Left cardiac atrium (tissue), 4 donors: ENCODE results near the gene ACAN. TPM values are rescaled to one million over a fixed set of nuclear protein-coding genes. Genes with fewer than 3 reads are reported as not detected.
A peak's percentile ranks its signal among the peaks of the same experiment; 100 is the strongest.

ENCODE experiments used
- ATAC-seq, 2 donors: fragments of 200-7000 bp; cut with Tn5 transposase; one replicate each; pipeline ENCODE4 v1.9.1; 2020; ENCODE audit warnings: mild to moderate bottlenecking in 2 of 2, moderate library complexity in 2 of 2
- DNase-seq: peaks from one replicate; pipeline ENCODE4 v3.0.0-alpha.2; 2020
- intact Hi-C, 2 donors: fragments of 100-400 bp; cut with DNase I; formaldehyde crosslinking; loops; one replicate each; pipeline versions ENCODE4 v1.14.1 to v1.15.1; 2022 to 2023
- total RNA-seq, 2 donors: library from RNA; stranded (reverse); fragmentation: NEBNext Ultra II Directional; extraction: Animal tissue kit (Norgen Biotek cat#: 25700); gene quantifications; one replicate each; pipeline ENCODE4 v1.2.1, GENCODE V29; 2021
- donor health status: DM: no; HTN: yes; CAD: no.
- donor health status: DM: no; HTN: yes; CAD: no; lungs with severe emphysema.
- donor health status: DM: yes; HTN: yes; CAD: no.
- donor health status: Dilated cardiomyopathy.

Gene ACAN
- total RNA-seq, 2 donors from 2014 or later: 0.09 to 0.52 TPM

DNA sequence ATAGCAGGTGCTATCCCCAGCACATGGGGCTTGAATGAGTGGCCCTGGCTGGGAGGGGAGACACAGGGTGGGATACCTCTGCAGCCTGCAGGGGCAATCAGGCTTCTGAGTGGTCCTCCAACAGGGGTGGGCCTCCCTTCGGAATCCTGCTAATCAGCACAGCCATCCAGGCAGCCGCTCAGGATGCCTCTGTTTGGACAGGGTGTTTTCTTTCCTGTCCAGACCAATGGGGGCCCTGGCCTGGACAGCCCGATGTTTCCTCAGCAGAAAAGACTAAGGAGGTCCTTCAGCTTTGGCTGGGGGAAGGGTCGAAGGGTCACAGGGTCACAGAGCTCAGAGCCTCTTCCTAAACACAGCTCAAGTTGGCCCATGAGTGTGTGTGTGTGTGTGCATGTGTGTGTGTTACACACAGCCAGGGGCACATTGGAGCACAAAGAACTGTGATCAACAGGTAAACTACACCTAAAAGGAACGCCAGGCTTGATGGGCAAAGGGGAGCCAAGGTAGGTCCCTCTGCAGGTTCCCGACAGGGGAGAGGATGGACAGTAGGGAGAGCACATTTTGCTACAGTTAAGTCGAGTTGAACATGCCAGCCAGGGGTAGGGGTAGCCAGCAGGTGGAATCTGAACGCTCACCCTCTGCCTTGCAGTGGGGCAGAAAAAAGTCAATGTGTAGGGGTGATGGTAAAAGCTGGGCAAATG lies 93.2 kb downstream of the ACAN start:
- DNase-seq: peak; percentile 54

GRCh38 chr15:88897142-88897455 lies 93.9 kb downstream of the ACAN start:
- ATAC-seq: no peak
- DNase-seq: no peak
- intact Hi-C loops: loop anchor here in 1 of 2 donors (10.0 kb wide), 1 partner anchor 272 kb away; the partner anchor contains the start of gene AEN

More for the DNA sequence above, 93.2 kb downstream of the ACAN start:
- intact Hi-C loops: loop anchor here in 1 of 2 donors (10.0 kb wide), 1 partner anchor 272 kb away; the partner anchor contains the start of gene AEN
- ATAC-seq: peak in 1 of 2 donors; percentile 2

GRCh38 chr15:88897456-88898194 lies 94.4 kb downstream of the ACAN start:
- DNase-seq (peak; percentile 85), ATAC-seq (peak; percentile 86 to 91)
- intact Hi-C loops: loop anchor here in 1 of 2 donors (10.0 kb wide), 1 partner anchor 273 kb away; the partner anchor contains the start of gene AEN

GRCh38 chr15:88898736-88899135 lies 95.5 kb downstream of the ACAN start:
- no peak for ATAC-seq
- DNase-seq: no peak
- intact Hi-C loops: loop anchor here in 1 of 2 donors (10.0 kb wide), 1 partner anchor 274 kb away; the partner anchor contains the start of gene AEN

DNA sequence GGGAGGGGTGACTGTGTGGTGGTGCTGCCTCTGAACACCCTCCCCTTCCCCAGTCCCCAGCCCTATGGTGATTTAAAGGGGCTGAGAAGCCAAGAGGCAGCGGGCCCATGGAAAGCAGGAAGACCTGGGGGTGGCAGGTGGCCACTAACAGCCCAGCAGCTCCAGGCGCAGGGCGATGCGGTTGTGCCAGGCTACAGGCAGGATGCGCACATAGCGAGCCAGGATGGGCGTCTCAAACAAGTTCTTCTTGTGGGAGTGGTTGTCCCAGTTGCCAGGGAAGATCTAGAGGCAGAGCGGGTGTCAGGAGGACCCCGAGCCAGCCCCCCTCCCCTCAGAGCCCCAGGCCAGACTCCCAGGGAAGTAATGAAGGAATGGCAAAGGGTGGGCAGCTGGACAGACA lies 96.0 kb downstream of the ACAN start:
- intact Hi-C loops: loop anchor here in 1 of 2 donors (10.0 kb wide), 1 partner anchor 274 kb away; the partner anchor contains the start of gene AEN
- DNase-seq (no peak), ATAC-seq (no peak)

- DNase-seq (no peak), ATAC-seq (peak in 1 of 2 donors; percentile 21)
Measured at GRCh38 chr15:88900309-88900981, 97.2 kb downstream of the ACAN start.

DNA sequence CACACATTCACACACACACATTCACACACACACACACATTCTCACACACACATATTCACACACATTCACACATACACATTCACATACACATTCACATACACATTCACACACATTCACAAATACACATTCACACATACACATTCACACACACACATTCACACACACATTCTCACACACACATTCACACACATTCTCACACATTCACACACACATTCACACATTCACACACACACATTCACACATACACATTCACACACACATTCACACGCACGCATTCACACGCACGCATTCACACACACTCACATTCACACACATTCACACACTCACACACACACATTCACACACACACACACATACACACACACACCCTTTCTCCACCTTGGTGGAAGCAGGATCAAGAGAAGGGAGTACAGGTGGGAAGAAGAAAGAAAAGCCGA lies 97.8 kb downstream of the ACAN start:
- intact Hi-C loops: loop anchor here in 1 of 2 donors (5.0 kb wide), 1 partner anchor 276 kb away; no protein-coding TSS in a partner anchor
- no peak for ATAC-seq
- DNase-seq: no peak

More at GRCh38 chr15:88900309-88900981, 97.2 kb downstream of the ACAN start:
- intact Hi-C loops: loop anchor here in 1 of 2 donors (5.0 kb wide), 1 partner anchor 277 kb away; no protein-coding TSS in a partner anchor

- DNase-seq: no peak
- intact Hi-C loops: loop anchor here in 1 of 2 donors (5.0 kb wide), 1 partner anchor 276 kb away; no protein-coding TSS in a partner anchor
Measured at GRCh38 chr15:88901508-88902220, 98.4 kb downstream of the ACAN start.

DNA sequence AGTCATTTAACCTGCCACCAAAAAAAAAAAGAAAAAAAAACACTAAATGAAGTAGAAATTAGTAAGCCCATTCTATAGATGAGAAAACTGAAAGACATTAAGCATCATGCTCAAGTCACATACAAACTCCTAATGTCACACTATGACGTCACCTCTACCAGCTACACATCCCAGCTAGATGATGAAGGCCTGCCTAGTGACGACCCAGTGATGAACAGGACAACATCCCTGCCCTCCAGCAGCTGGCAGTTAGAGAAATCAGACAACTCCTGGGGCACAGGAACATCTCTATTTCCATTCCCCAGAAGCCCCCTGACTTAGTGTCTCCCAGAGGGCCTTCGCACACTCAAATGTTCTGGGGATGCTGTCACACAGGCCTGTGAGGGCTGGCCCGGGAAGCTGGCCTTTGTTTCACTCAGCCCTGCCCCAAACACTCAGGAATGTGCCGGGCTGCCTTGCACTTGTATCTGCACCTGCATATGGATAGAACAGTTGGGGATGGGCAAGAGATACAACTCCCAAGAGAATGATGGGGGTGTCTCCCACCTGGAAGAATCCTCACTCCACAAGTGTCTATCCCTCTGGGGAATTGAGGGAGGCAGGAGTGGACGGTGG lies 99.1 kb downstream of the ACAN start:
- DNase-seq (no peak), ATAC-seq (no peak)
- intact Hi-C loops: loop anchor here in 1 of 2 donors (5.0 kb wide), 1 partner anchor 275 kb away; no protein-coding TSS in a partner anchor

More at GRCh38 chr15:88901508-88902220, 98.4 kb downstream of the ACAN start:
- no peak for ATAC-seq

GRCh38 chr15:88902846-88903245 lies 99.6 kb downstream of the ACAN start:
- DNase-seq: no peak
- intact Hi-C loops: loop anchor here in 1 of 2 donors (5.0 kb wide), 1 partner anchor 274 kb away; no protein-coding TSS in a partner anchor
- no peak for ATAC-seq

GRCh38 chr15:88904257-88904623 lies 101.0 kb downstream of the ACAN start:
- DNase-seq (no peak), ATAC-seq (no peak)
- intact Hi-C loops: loop anchor here in 1 of 2 donors (2.0 to 5.0 kb wide), 3 partner anchors 101 to 273 kb away; no protein-coding TSS in a partner anchor

- intact Hi-C loops: loop anchor here (2.0 to 5.0 kb wide), 4 partner anchors 98 to 273 kb away; no protein-coding TSS in a partner anchor
- peak; percentile 79 for DNase-seq
- ATAC-seq: peak; percentile 69 to 74
Measured at GRCh38 chr15:88904624-88905327, 101.5 kb downstream of the ACAN start.

- ATAC-seq (no peak), DNase-seq (no peak)
- intact Hi-C loops: loop anchor here (2.0 to 5.0 kb wide), 3 partner anchors 97 to 111 kb away; no protein-coding TSS in a partner anchor
Measured at GRCh38 chr15:88905576-88905975, 102.3 kb downstream of the ACAN start.

DNA sequence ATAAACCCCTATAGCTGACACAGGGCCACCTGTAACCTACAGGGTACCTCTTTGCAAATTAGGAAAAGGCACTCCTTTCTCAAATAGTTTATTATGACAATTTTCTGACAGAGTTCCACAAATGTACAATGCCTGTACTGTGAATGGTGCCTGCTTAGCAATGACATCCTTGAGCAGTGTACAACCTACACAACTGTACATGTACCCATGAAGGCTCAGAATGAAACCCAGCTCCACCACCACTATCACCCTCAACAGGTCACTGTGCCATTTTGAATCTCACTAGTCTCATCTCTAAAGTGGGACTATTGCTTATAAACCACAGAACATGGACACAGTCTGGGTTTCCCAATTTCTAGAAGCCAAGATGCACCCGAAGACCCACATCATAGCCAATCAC lies 102.9 kb downstream of the ACAN start:
- intact Hi-C loops: loop anchor here in 1 of 2 donors (5.0 kb wide), 1 partner anchor 96 kb away; no protein-coding TSS in a partner anchor
- DNase-seq (no peak), ATAC-seq (no peak)

- intact Hi-C loops: loop anchor here in 1 of 2 donors (5.0 kb wide), 1 partner anchor 96 kb away; no protein-coding TSS in a partner anchor
- DNase-seq: no peak
- ATAC-seq: no peak
Measured at GRCh38 chr15:88906551-88906950, 103.3 kb downstream of the ACAN start.

- no peak for ATAC-seq
- intact Hi-C loops: loop anchor here in 1 of 2 donors (5.0 kb wide), 1 partner anchor 95 kb away; no protein-coding TSS in a partner anchor
- no peak for DNase-seq
Measured at GRCh38 chr15:88907111-88907510, 103.9 kb downstream of the ACAN start.

DNA sequence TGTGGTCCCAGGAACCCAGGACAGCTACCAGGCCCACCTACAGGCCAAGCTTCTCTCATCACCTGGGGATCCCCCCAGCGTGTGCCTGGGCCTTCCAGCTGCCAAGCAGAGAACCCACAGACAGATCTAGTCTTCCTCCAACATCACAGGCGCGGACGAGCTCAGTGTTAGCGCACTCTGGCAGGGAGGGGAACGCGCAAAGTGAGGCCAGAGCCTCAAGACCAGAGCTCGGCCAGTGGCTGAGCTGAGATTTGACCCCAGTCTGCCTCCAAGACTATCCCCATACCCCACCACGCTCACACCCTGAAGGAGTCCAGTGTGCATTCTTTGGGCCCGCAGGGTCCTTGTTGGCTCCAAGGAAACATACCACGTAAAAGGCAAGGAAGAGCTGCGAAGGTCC lies 104.9 kb downstream of the ACAN start:
- no peak for ATAC-seq

More for the DNA sequence above, 104.9 kb downstream of the ACAN start:
- intact Hi-C loops: loop anchor here in 1 of 2 donors (5.0 kb wide), 1 partner anchor 94 kb away; no protein-coding TSS in a partner anchor
- DNase-seq: no peak
